H1 (cell line): ENCODE measurements around the gene NFX1. TPM values are rescaled to one million over a fixed set of nuclear protein-coding genes. Genes with fewer than 3 reads are reported as not detected.

ENCODE experiments used
- CTCF ChIA-PET: fragments of 300-600 bp; sonication (Branson Sonifier 250); formaldehyde crosslinking; loops from one replicate; lab custom pipeline; 2021; ENCODE audit not compliant: partially characterized antibody; lab: Charles Lee
- POLR2A ChIA-PET: fragments of 300-600 bp; sonication (Branson Sonifier 250); formaldehyde crosslinking; loops from one replicate; lab custom pipeline; 2021; ENCODE audit warnings: inconsistent platforms; ENCODE audit not compliant: partially characterized antibody; lab: Charles Lee
- DNase-seq, 2 experiments: peaks; one replicate each; pipeline versions ENCODE4 v3.0.0 to v3.0.0-alpha.2; 2010 to 2022; ENCODE audit warnings: low spot score in 2 of 2, low read depth in 1 of 2, mixed read lengths in 1 of 2
- FAIRE-seq: peaks from 2 replicates; lab custom pipeline; 2011; peaks lifted over from hg19 to GRCh38; lab: Jason Lieb, UNC
- H2AFZ ChIP-seq: 2 replicates; pipeline ENCODE4 v1.8.1; 2012; ENCODE audit warnings: low read length, inconsistent platforms
- H2AK5ac ChIP-seq: 2 replicates; pipeline ENCODE4 v1.6.1; 2013; ENCODE audit warnings: low read depth, low read length
- H2BK120ac ChIP-seq: replicated peaks from 2 replicates; pipeline ENCODE3; 2013; ENCODE audit warnings: low read depth, low read length, inconsistent platforms
- H2BK12ac ChIP-seq: 2 replicates; pipeline ENCODE4 v1.6.1; 2013; ENCODE audit warnings: low read depth, low read length
- H2BK15ac ChIP-seq: 2 replicates; pipeline ENCODE4 v1.6.1; 2013; ENCODE audit warnings: low read length
- H2BK20ac ChIP-seq: 2 replicates; pipeline ENCODE4 v1.6.1; 2013; ENCODE audit warnings: low read length
- H2BK5ac ChIP-seq: 2 replicates; pipeline ENCODE4 v1.6.1; 2013; ENCODE audit warnings: low read depth, low read length
- H3K14ac ChIP-seq: 2 replicates; pipeline ENCODE4 v1.6.1; 2013; ENCODE audit warnings: inconsistent platforms; ENCODE audit not compliant: insufficient read length
- H3K18ac ChIP-seq: 2 replicates; pipeline ENCODE4 v1.6.1; 2013; ENCODE audit warnings: low read length; ENCODE audit errors: extremely low read depth
- H3K23ac ChIP-seq: 2 replicates; pipeline ENCODE4 v1.6.1; 2013; ENCODE audit warnings: inconsistent platforms; ENCODE audit not compliant: insufficient read length
- H3K23me2 ChIP-seq: 2 replicates; pipeline ENCODE4 v1.6.1; 2013; ENCODE audit warnings: low read depth, low read length
- H3K27ac ChIP-seq: 2 replicates; pipeline ENCODE4 v1.6.1; 2011; ENCODE audit warnings: low read depth, low read length, inconsistent platforms
- H3K27me3 ChIP-seq, 4 experiments: replicated peaks in 1 of 4; 1 replicate in 1 of 4; 2 replicates in 3 of 4; pipeline versions ENCODE4 v1.6.1 to v1.8.1; 2011 to 2013; ENCODE audit warnings: low read length in 3 of 4, mild to moderate bottlenecking in 3 of 4, inconsistent platforms in 2 of 4, mixed read lengths in 2 of 4, moderate library complexity in 1 of 4; ENCODE audit not compliant: control insufficient read depth in 3 of 4, insufficient read depth in 3 of 4; ENCODE audit errors: extremely low read depth in 1 of 4
- H3K36me3 ChIP-seq, 4 experiments: 2 replicates each; pipeline versions ENCODE4 v1.6.1 to v1.8.1; 2011 to 2013; ENCODE audit warnings: mild to moderate bottlenecking in 4 of 4, low read length in 3 of 4, moderate library complexity in 2 of 4, control low read depth in 1 of 4, inconsistent platforms in 1 of 4; ENCODE audit not compliant: insufficient read depth in 4 of 4, control insufficient read depth in 2 of 4
- H3K4ac ChIP-seq: replicated peaks from 2 replicates; pipeline ENCODE3; 2013; ENCODE audit warnings: low read length, low read depth, mixed read lengths, inconsistent platforms; ENCODE audit not compliant: insufficient read length
- H3K4me1 ChIP-seq, 4 experiments: replicated peaks in 1 of 4; 1 replicate in 1 of 4; 2 replicates in 3 of 4; pipeline versions ENCODE4 v1.6.1 to v1.8.1; 2011 to 2013; ENCODE audit warnings: low read length in 3 of 4, inconsistent platforms in 2 of 4, mixed read lengths in 1 of 4; ENCODE audit not compliant: insufficient read depth in 4 of 4, control insufficient read depth in 3 of 4
- H3K4me2 ChIP-seq, 2 experiments: 2 replicates each; pipeline versions ENCODE4 v1.6.1 to v1.8.1; 2011 to 2013; ENCODE audit warnings: low read depth in 2 of 2, low read length in 2 of 2, control low read depth in 1 of 2, inconsistent platforms in 1 of 2, mild to moderate bottlenecking in 1 of 2; ENCODE audit not compliant: insufficient read depth in 1 of 2
- H3K4me3 ChIP-seq, 4 experiments: fragments of 200-600, 300-600 bp in 1 of 4; sonication (generic), shearing (Covaris generic), sonication (Bioruptor Twin) in 1 of 4; 2 replicates each; pipeline versions ENCODE4 v1.5.1 to v1.8.1; 2011 to 2016; ENCODE audit warnings: low read length in 4 of 4, low read depth in 3 of 4, control low read depth in 2 of 4, inconsistent platforms in 2 of 4, mild to moderate bottlenecking in 2 of 4, mixed read lengths in 1 of 4, moderate library complexity in 1 of 4; ENCODE audit not compliant: insufficient read depth in 2 of 4; ENCODE audit errors: extremely low read depth in 1 of 4
- H3K56ac ChIP-seq: replicated peaks from 2 replicates; pipeline ENCODE3; 2013; ENCODE audit warnings: low read depth, mild to moderate bottlenecking, mixed read lengths, low read length, inconsistent platforms; ENCODE audit not compliant: insufficient read length
- H3K79me1 ChIP-seq: 2 replicates; pipeline ENCODE4 v1.6.1; 2013; ENCODE audit warnings: low read depth, low read length, control low read depth
- H3K79me2 ChIP-seq, 2 experiments: 2 replicates each; pipeline versions ENCODE4 v1.6.1 to v1.8.1; 2012 to 2013; ENCODE audit warnings: low read length in 2 of 2, mild to moderate bottlenecking in 2 of 2, inconsistent platforms in 1 of 2; ENCODE audit not compliant: insufficient read depth in 2 of 2, control insufficient read depth in 1 of 2
- H3K9ac ChIP-seq, 4 experiments: replicated peaks in 1 of 4; 1 replicate in 1 of 4; 2 replicates in 3 of 4; pipeline versions ENCODE4 v1.6.1 to v1.8.1; 2011 to 2013; ENCODE audit warnings: low read depth in 3 of 4, low read length in 3 of 4, control low read depth in 2 of 4, mild to moderate bottlenecking in 2 of 4, moderate library complexity in 2 of 4, inconsistent platforms in 1 of 4; ENCODE audit errors: extremely low read depth in 1 of 4
- H3K9me3 ChIP-seq, 2 experiments: 2 replicates each; pipeline versions ENCODE4 v1.6.1 to v1.8.1; 2012 to 2013; ENCODE audit warnings: mild to moderate bottlenecking in 2 of 2, moderate library complexity in 2 of 2, control low read depth in 1 of 2, inconsistent platforms in 1 of 2, low read depth in 1 of 2, low read length in 1 of 2, mixed read lengths in 1 of 2; ENCODE audit not compliant: insufficient read depth in 2 of 2
- H4K20me1 ChIP-seq, 2 experiments: replicated peaks in 1 of 2; 2 replicates each; pipeline versions ENCODE3 to v1.8.1; 2011 to 2013; ENCODE audit warnings: inconsistent platforms in 2 of 2, low read length in 2 of 2, mild to moderate bottlenecking in 1 of 2; ENCODE audit not compliant: insufficient read depth in 2 of 2, control insufficient read depth in 1 of 2
- H4K5ac ChIP-seq: 2 replicates; pipeline ENCODE4 v1.6.1; 2013; ENCODE audit warnings: low read length, low read depth, mixed read lengths, inconsistent platforms; ENCODE audit not compliant: insufficient read length
- H4K8ac ChIP-seq: 2 replicates; pipeline ENCODE4 v1.8.0; 2013; ENCODE audit warnings: mild to moderate bottlenecking, moderate library complexity, low read length, inconsistent platforms; ENCODE audit not compliant: insufficient read depth; ENCODE audit errors: extremely low read depth
- H4K91ac ChIP-seq: replicated peaks from 2 replicates; pipeline ENCODE3; 2013; ENCODE audit warnings: low read length, mixed read lengths, inconsistent platforms; ENCODE audit not compliant: insufficient read length
- ATF3 ChIP-seq: IDR thresholded peaks from 2 replicates; pipeline ENCODE4 v1.6.1; 2011; ENCODE audit warnings: low read depth, mild to moderate bottlenecking, low read length; ENCODE audit not compliant: insufficient read depth
- CBX5 ChIP-seq: fragments of 300-800, 300-1000 bp; sonication (generic); IDR thresholded peaks from 2 replicates; pipeline ENCODE4 v1.7.1; 2016; ENCODE audit warnings: antibody characterized with exemption, low read length, low read depth
- CBX8 ChIP-seq: fragments of 300-800, 300-1000 bp; sonication (generic); IDR thresholded peaks from 2 replicates; pipeline ENCODE4 v1.7.1; 2016; ENCODE audit warnings: low read depth, low read length, borderline replicate concordance
- CREB1 ChIP-seq: IDR thresholded peaks from 2 replicates; pipeline ENCODE4 v1.6.1; 2012; ENCODE audit warnings: inconsistent platforms
- CTBP2 ChIP-seq: IDR thresholded peaks from 2 replicates; pipeline ENCODE4 v1.7.0; 2011; ENCODE audit warnings: borderline replicate concordance, mild to moderate bottlenecking, moderate library complexity, mixed read lengths, low read length; ENCODE audit not compliant: insufficient read depth, insufficient read length
- JUN ChIP-seq: IDR thresholded peaks from 2 replicates; pipeline ENCODE4 v1.6.1; 2011; ENCODE audit warnings: low read depth, mild to moderate bottlenecking, improper control_type of control experiment, low read length
- JUND ChIP-seq: IDR thresholded peaks from 2 replicates; pipeline ENCODE4 v1.6.1; 2011; ENCODE audit warnings: mild to moderate bottlenecking, improper control_type of control experiment, low read length
- KDM1A ChIP-seq: fragments of 200-600, 300-600 bp; sonication (generic); IDR thresholded peaks from 2 replicates; pipeline ENCODE4 v1.7.1; 2016; ENCODE audit warnings: mild to moderate bottlenecking, low read length, borderline replicate concordance
- KDM5A ChIP-seq: fragments of 200-600 bp; IDR thresholded peaks from 2 replicates; pipeline ENCODE4 v1.7.1; 2012; ENCODE audit warnings: mild to moderate bottlenecking, low read length, inconsistent platforms, mixed read lengths
- NANOG ChIP-seq: IDR thresholded peaks from 2 replicates; pipeline ENCODE4 v1.6.1; 2011; ENCODE audit warnings: low read length, low read depth, mild to moderate bottlenecking, inconsistent platforms; ENCODE audit not compliant: insufficient read depth, poor library complexity, severe bottlenecking
- POLR2A ChIP-seq, 2 experiments: IDR thresholded peaks; 1 replicate in 1 of 2; 2 replicates in 1 of 2; pipeline ENCODE4 v1.6.1; 2011; ENCODE audit warnings: low read depth in 2 of 2, low read length in 2 of 2, mild to moderate bottlenecking in 2 of 2; ENCODE audit errors: control extremely low read depth in 1 of 2
- RXRA ChIP-seq: IDR thresholded peaks from 2 replicates; pipeline ENCODE4 v1.6.1; 2011; ENCODE audit warnings: low read depth, mild to moderate bottlenecking, low read length, moderate library complexity; ENCODE audit not compliant: insufficient read depth
- TCF12 ChIP-seq: IDR thresholded peaks from 2 replicates; pipeline ENCODE4 v1.6.1; 2011; ENCODE audit warnings: low read depth, mild to moderate bottlenecking, low read length
- ZNF274 ChIP-seq: IDR thresholded peaks from 2 replicates; pipeline ENCODE4 v1.7.0; 2012; ENCODE audit warnings: low read length, borderline replicate concordance; ENCODE audit errors: extremely low read depth
- WGBS, 2 experiments: shearing (Covaris generic) in 1 of 2; methylation state at CpG; one replicate each; pipeline versions ENCODE4 v1.1.6 to v1.1.7; 2013 to 2015; ENCODE audit warnings: low lambda C conversion rate in 2 of 2, mixed read lengths in 2 of 2, inconsistent platforms in 1 of 2, low coverage in 1 of 2, missing lambda C conversion rate in 1 of 2; ENCODE audit not compliant: insufficient replicate concordance in 2 of 2, insufficient coverage in 1 of 2, insufficient read length in 1 of 2; ENCODE audit errors: extremely low coverage in 1 of 2, missing lambda C conversion rate in 1 of 2; 5-methylcytosine and 5-hydroxymethylcytosine counted together
- polyA plus RNA-seq, 7 experiments: library from polyadenylated mRNA; depleted of rRNA in 3 of 7; stranded (reverse) in 5 of 7; unstranded in 2 of 7; fragments of >200 nt in 5 of 7; fragments of 200-250 nt in 2 of 7; gene quantifications; 1 replicate in 5 of 7; 2 replicates in 1 of 7; 4 replicates in 1 of 7; pipeline versions ENCODE4 v1.2.1 to v1.2.3, GENCODE V29; 2011 to 2013; ENCODE audit warnings: missing spikeins in 2 of 7, mixed read lengths in 2 of 7
- total RNA-seq: library from RNA; stranded (reverse); fragmentation: NEBNext Ultra II Directional; extraction: Animal tissue kit (Norgen Biotek cat#: 25700); gene quantifications from 2 replicates; pipeline ENCODE4 v1.2.1, GENCODE V29; 2021

NFX1 gene
- total and polyA plus RNA-seq, 2 of the 8 experiments (the other 6 are each of a cell fraction or from before 2014, with no cell fraction given) = 19.4 to 28.4 TPM

- no peak for FAIRE-seq
- Histone ChIP-seq H3K79me2 (no peaks in the 10 kb centered on the region), H3K4ac (no peak overlapping the region), H4K20me1 (peaks cover 2% of the 10 kb centered on the region in 2 experiments), H2AK5ac (no peak overlapping the region), H2BK12ac (no peak overlapping the region), H3K23me2 (no peaks in the 10 kb centered on the region; the same call in 1 of the 2 replicates), H2BK120ac (no peak overlapping the region), H3K4me3 (no peak overlapping the region), H2BK20ac (no peak overlapping the region), H3K4me1 (no peaks in the 10 kb centered on the region), H3K9me3 (no peaks in the 10 kb centered on the region), H3K79me1 (no peaks in the 10 kb centered on the region), H3K36me3 (peaks cover 16 to 28% (median 24%) of the 10 kb centered on the region in 4 experiments), H4K5ac (no peak overlapping the region), H3K27ac (no peak overlapping the region), H3K56ac (no peak overlapping the region), H4K91ac (no peak overlapping the region), H3K23ac (no peak overlapping the region), H3K9ac (no peak overlapping the region), H2BK15ac (no peak overlapping the region), H3K27me3 (no peaks in the 10 kb centered on the region), H2BK5ac (no peak overlapping the region), H4K8ac (no peak overlapping the region), H3K14ac (no peak overlapping the region), H3K18ac (no peak overlapping the region), H2AFZ (no peak overlapping the region), H3K4me2 (no peak overlapping the region)
- ChIA-PET POLR2A (interaction anchor here (0.7 to 1.3 kb wide), 4 partner anchors 11 to 46 kb away, joined by 3 to 4 read pairs (median 3); partner anchors contain the start of genes NFX1 and SPINK4), CTCF (interaction anchor here (1.1 kb wide), 1 partner anchor 15 kb away, joined by 3 read pairs; no protein-coding TSS in a partner anchor)
- 100% methylated on average over 1 of the region's 1 CpG; no CpG with 5 or more reads in 1 of the 2 experiments for WGBS, 2 experiments
- no peak for DNase-seq
- no peak for TF ChIP-seq RXRA
- no peak for TF ChIP-seq NANOG
- TF ChIP-seq KDM1A = no peak
- TF ChIP-seq ATF3 = no peak
- TF ChIP-seq CBX8 = no peak
- no peak for TF ChIP-seq JUND
- no peak for TF ChIP-seq CBX5
- no peak for TF ChIP-seq CTBP2
- no peak for TF ChIP-seq POLR2A (IDR thresholded peaks at IDR 0.05; ENCODE audit: control extremely low read depth in 1 of 2, low read depth in 2 of 2, low read length in 2 of 2)
- no peak for TF ChIP-seq ZNF274
- no peak for TF ChIP-seq CREB1
- TF ChIP-seq KDM5A = no peak
- no peak for TF ChIP-seq TCF12
- TF ChIP-seq JUN = no peak
These were observed 39.8 kb upstream of the NFX1 start for GRCh38 chr9:33250458-33250995.
